Measurements from ENCODE around the gene TSPAN17. TPM values are rescaled to one million over a fixed set of nuclear protein-coding genes. Genes with fewer than 3 reads are reported as not detected.

Gene TSPAN17
- total and polyA plus RNA-seq, 9 of the 15 experiments (the other 6 are each of a cell fraction or from before 2014, with no cell fraction given) = 0.73 to 58.3 (median 34.5) TPM

DNA sequence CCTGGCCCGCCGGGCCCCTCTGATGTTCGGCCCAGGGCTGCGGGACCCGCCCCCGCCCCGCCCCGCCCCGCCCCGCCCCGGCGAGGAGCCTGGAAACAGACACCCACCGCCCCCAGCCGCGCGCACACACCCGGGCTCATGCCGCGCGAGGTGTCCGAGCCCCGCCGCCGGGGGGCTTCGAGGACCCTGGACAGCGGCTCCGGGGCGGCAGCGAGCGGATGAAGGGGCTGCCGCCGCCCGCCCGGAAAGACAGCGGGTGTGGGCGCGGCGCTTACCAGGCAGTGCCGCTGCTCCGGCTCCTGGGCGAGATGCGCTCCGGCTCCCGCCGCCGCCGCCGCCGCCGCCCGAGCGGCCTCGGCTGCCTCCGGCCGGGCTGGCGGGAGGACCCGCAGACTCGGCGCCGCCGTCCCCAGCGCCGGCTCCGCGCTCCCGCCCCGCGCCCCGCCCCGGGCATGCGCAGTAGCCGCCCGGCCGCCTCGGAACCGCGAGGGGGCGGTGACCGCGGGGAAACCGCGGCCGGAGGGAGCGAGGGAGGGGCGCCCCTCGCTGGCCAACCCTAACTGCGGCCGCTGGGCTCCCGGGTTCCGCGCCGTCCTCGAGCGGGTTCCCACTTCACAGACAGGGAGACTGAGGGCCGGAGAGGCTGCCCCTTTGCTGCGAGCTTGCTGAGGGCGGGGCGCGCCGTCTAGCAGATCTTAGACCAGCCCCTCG lies 37.4 kb upstream of the TSPAN17 start, which contains the start of gene GPRIN1 (continued):
- TF ChIP-seq, protein P1, sequence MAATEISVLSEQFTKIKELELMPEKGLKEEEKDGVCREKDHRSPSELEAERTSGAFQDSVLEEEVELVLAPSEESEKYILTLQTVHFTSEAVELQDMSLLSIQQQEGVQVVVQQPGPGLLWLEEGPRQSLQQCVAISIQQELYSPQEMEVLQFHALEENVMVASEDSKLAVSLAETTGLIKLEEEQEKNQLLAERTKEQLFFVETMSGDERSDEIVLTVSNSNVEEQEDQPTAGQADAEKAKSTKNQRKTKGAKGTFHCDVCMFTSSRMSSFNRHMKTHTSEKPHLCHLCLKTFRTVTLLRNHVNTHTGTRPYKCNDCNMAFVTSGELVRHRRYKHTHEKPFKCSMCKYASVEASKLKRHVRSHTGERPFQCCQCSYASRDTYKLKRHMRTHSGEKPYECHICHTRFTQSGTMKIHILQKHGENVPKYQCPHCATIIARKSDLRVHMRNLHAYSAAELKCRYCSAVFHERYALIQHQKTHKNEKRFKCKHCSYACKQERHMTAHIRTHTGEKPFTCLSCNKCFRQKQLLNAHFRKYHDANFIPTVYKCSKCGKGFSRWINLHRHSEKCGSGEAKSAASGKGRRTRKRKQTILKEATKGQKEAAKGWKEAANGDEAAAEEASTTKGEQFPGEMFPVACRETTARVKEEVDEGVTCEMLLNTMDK (IDR thresholded peaks at IDR 0.05; ENCODE audit: borderline replicate concordance, insufficient read depth, low read depth, low read length, poor library complexity, severe bottlenecking) = peak; percentile 95
- no peak for TF ChIP-seq KAT8 (IDR thresholded peaks at IDR 0.05; ENCODE audit: low read depth)
- TF ChIP-seq NFYB (IDR thresholded peaks at IDR 0.05; ENCODE audit: extremely low read depth, insufficient read length) = no peak
- no peak for TF ChIP-seq ZNF224 (CRISPR knock-in tag; IDR thresholded peaks at IDR 0.05)
- no peak for TF ChIP-seq CBFA2T2 (conservative IDR thresholded peaks at IDR 0.05)
- TF ChIP-seq, protein P2, sequence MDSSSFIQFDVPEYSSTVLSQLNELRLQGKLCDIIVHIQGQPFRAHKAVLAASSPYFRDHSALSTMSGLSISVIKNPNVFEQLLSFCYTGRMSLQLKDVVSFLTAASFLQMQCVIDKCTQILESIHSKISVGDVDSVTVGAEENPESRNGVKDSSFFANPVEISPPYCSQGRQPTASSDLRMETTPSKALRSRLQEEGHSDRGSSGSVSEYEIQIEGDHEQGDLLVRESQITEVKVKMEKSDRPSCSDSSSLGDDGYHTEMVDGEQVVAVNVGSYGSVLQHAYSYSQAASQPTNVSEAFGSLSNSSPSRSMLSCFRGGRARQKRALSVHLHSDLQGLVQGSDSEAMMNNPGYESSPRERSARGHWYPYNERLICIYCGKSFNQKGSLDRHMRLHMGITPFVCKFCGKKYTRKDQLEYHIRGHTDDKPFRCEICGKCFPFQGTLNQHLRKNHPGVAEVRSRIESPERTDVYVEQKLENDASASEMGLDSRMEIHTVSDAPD (CRISPR knock-in tag; IDR thresholded peaks at IDR 0.05) = no peak
- TF ChIP-seq DDX20 (tag; IDR thresholded peaks at IDR 0.05; ENCODE audit: low read depth) = no peak
- no peak for TF ChIP-seq NEUROD1 (IDR thresholded peaks at IDR 0.05; ENCODE audit: borderline replicate concordance, low read depth, low read length, partially characterized antibody)
- TF ChIP-seq MTA2 (IDR thresholded peaks at IDR 0.05; ENCODE audit: low read depth) = no peak
- no peak for TF ChIP-seq ZNF77 (CRISPR knock-in tag; IDR thresholded peaks at IDR 0.05)
- no peak for TF ChIP-seq ZNF274 (IDR thresholded peaks at IDR 0.05; ENCODE audit: borderline replicate concordance, low read depth, low read length)
- TF ChIP-seq RBFOX2 (IDR thresholded peaks at IDR 0.05; ENCODE audit: low read depth, low read length) = no peak
- no peak for TF ChIP-seq RHOXF2B (CRISPR knock-in tag; conservative IDR thresholded peaks at IDR 0.05)
- TF ChIP-seq RBM39 (optimal IDR thresholded peaks at IDR 0.05; ENCODE audit: low read depth, low read length) = no peak
- TF ChIP-seq, protein P3, sequence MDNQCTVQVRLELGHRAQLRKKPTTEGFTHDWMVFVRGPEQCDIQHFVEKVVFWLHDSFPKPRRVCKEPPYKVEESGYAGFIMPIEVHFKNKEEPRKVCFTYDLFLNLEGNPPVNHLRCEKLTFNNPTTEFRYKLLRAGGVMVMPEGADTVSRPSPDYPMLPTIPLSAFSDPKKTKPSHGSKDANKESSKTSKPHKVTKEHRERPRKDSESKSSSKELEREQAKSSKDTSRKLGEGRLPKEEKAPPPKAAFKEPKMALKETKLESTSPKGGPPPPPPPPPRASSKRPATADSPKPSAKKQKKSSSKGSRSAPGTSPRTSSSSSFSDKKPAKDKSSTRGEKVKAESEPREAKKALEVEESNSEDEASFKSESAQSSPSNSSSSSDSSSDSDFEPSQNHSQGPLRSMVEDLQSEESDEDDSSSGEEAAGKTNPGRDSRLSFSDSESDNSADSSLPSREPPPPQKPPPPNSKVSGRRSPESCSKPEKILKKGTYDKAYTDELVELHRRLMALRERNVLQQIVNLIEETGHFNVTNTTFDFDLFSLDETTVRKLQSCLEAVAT (IDR thresholded peaks at IDR 0.05) = no peak
- no peak for TF ChIP-seq TEAD2 (tag; IDR thresholded peaks at IDR 0.05)
- TF ChIP-seq MEF2D (tag; conservative IDR thresholded peaks at IDR 0.05; ENCODE audit: low read depth) = no peak
- TF ChIP-seq, protein P4, sequence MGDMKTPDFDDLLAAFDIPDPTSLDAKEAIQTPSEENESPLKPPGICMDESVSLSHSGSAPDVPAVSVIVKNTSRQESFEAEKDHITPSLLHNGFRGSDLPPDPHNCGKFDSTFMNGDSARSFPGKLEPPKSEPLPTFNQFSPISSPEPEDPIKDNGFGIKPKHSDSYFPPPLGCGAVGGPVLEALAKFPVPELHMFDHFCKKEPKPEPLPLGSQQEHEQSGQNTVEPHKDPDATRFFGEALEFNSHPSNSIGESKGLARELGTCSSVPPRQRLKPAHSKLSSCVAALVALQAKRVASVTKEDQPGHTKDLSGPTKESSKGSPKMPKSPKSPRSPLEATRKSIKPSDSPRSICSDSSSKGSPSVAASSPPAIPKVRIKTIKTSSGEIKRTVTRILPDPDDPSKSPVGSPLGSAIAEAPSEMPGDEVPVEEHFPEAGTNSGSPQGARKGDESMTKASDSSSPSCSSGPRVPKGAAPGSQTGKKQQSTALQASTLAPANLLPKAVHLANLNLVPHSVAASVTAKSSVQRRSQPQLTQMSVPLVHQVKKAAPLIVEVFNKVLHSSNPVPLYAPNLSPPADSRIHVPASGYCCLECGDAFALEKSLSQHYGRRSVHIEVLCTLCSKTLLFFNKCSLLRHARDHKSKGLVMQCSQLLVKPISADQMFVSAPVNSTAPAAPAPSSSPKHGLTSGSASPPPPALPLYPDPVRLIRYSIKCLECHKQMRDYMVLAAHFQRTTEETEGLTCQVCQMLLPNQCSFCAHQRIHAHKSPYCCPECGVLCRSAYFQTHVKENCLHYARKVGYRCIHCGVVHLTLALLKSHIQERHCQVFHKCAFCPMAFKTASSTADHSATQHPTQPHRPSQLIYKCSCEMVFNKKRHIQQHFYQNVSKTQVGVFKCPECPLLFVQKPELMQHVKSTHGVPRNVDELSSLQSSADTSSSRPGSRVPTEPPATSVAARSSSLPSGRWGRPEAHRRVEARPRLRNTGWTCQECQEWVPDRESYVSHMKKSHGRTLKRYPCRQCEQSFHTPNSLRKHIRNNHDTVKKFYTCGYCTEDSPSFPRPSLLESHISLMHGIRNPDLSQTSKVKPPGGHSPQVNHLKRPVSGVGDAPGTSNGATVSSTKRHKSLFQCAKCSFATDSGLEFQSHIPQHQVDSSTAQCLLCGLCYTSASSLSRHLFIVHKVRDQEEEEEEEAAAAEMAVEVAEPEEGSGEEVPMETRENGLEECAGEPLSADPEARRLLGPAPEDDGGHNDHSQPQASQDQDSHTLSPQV (IDR thresholded peaks at IDR 0.05) = no peak
